Ovary (tissue), 3 donors: ENCODE measurements around the gene ZNF222.

ENCODE experiments used
- CTCF ChIP-seq, 3 donors: fragments of 450-650 bp in 2 of 3; fragments of 200-600 bp in 1 of 3; IDR thresholded peaks; one replicate each; pipeline versions ENCODE4 v1.5.1 to v1.8.0; 2016 to 2022; ENCODE audit warnings: antibody characterized with exemption in 3 of 3, mild to moderate bottlenecking in 1 of 3
- POLR2A ChIP-seq: fragments of 450-650 bp; IDR thresholded peaks from one replicate; pipeline ENCODE4 v1.6.1; 2017; ENCODE audit warnings: antibody characterized with exemption, mild to moderate bottlenecking, moderate library complexity
- donor health status: DM: no; HTN: no; CAD: no.

GRCh38 chr19:44021221-44021620, 4.0 kb upstream of the ZNF222 start:
- no peak for TF ChIP-seq CTCF (IDR thresholded peaks at IDR 0.05)
- TF ChIP-seq POLR2A = no peak
